Measurements from ENCODE around the gene CELF4. TPM values are rescaled to one million over a fixed set of nuclear protein-coding genes. Genes with fewer than 3 reads are reported as not detected.

CELF4 gene
- total and polyA plus RNA-seq, 2 donors (not counting 3 experiments of a cell fraction or from before 2014, with no cell fraction given): not detected

GRCh38 chr18:37218022-37218590 lies 347.5 kb downstream of the CELF4 start:
- Histone ChIP-seq H3K9me1 (replicated peaks; ENCODE audit: control insufficient read depth, extremely low read depth, insufficient read depth, low read length) (no peaks in the 10 kb centered on the region), H3K9me3 (replicated peaks; ENCODE audit: control insufficient read depth, insufficient read depth, low read length) (no peaks in the 10 kb centered on the region), H3K27ac (ENCODE audit: insufficient read depth, low read depth, low read length) (no peak overlapping the region), H3K4me1 (ENCODE audit: control insufficient read depth, extremely low read depth, insufficient read depth, low read length) (no peaks in the 10 kb centered on the region), H3K4me3 (replicated peaks in 1 of 3; ENCODE audit: insufficient read depth in 1 of 3, low read depth in 1 of 3, low read length in 3 of 3) (no peak overlapping the region), H3K9ac (replicated peaks; ENCODE audit: extremely low read depth, insufficient read depth, low read length) (no peak overlapping the region), H3K36me3 (ENCODE audit: control insufficient read depth in 2 of 2, extremely low read depth in 1 of 2, insufficient read depth in 2 of 2, low read length in 2 of 2) (no peaks in the 10 kb centered on the region), H3K27me3 (ENCODE audit: control insufficient read depth in 2 of 2, insufficient read depth in 2 of 2, low read length in 2 of 2) (no peaks in the 10 kb centered on the region), H4K20me1 (replicated peaks; ENCODE audit: control insufficient read depth, extremely low read depth, insufficient read depth, low read length) (no peaks in the 10 kb centered on the region), H3K4me2 (ENCODE audit: insufficient read depth, low read length) (no peak overlapping the region), H2AFZ (ENCODE audit: low read depth, low read length) (no peak overlapping the region), H3K79me2 (ENCODE audit: control insufficient read depth, insufficient read depth, low read length) (no peaks in the 10 kb centered on the region)
- FAIRE-seq (no peak), DNase-seq (ENCODE audit: low read depth, low spot score) (no peak)
- dilution Hi-C loops (cut with MboI; ENCODE audit: extremely low pct_ligation_motif_present, low sequenced_read_pairs) (no loop called here), intact Hi-C loops (cut with micrococcal nuclease) (no loop called here)
- CTCF ChIA-PET: no interaction called here
- POLR2A ChIA-PET: no interaction called here
- no TSS peak for BruUV-seq (replicated peaks)
- TF ChIP-seq FOS (IDR thresholded peaks at IDR 0.05; ENCODE audit: borderline replicate concordance, insufficient read depth, low read length) (no peak), POLR2A (IDR thresholded peaks at IDR 0.05; ENCODE audit: low read depth, low read length) (no peak), EZH2 (IDR thresholded peaks at IDR 0.05; ENCODE audit: borderline replicate concordance, low read depth, low read length, severe bottlenecking) (no peak), GATA2 (IDR thresholded peaks at IDR 0.05; ENCODE audit: insufficient read depth, insufficient read length, low read depth, low read length) (no peak), CTCF (IDR thresholded peaks at IDR 0.05; ENCODE audit: extremely low read depth in 1 of 2, insufficient read depth in 1 of 2, low read depth in 1 of 2, low read length in 2 of 2) (no peak), MYC (IDR thresholded peaks at IDR 0.05; ENCODE audit: low read depth, low read length) (no peak), MAX (IDR thresholded peaks at IDR 0.05; ENCODE audit: insufficient read depth, insufficient read length) (no peak), JUN (IDR thresholded peaks at IDR 0.05; ENCODE audit: borderline replicate concordance, insufficient read depth, insufficient read length, low read depth) (no peak)
